NCI-H1436 (cell line): ENCODE measurements around the gene SLC9A9.

Experiments
- DNase-seq: peaks from one replicate; lab custom pipeline; 2025; lab: John Stamatoyannopoulos, UW

SLC9A9 gene

GRCh38 chr3:143843587-143843986 lies 4.7 kb downstream of the SLC9A9 start:
- no peak for DNase-seq

- DNase-seq: no peak
Observed at GRCh38 chr3:143840636-143841035, 7.6 kb downstream of the SLC9A9 start.

GRCh38 chr3:143839980-143840379 lies 8.3 kb downstream of the SLC9A9 start:
- DNase-seq: no peak

- no peak for DNase-seq
Observed at GRCh38 chr3:143837076-143837475, 11.2 kb downstream of the SLC9A9 start.

- DNase-seq: no peak
Observed at GRCh38 chr3:143835312-143835711, 13.0 kb downstream of the SLC9A9 start.

- no peak for DNase-seq
Observed at GRCh38 chr3:143832433-143832832, 15.8 kb downstream of the SLC9A9 start.

- DNase-seq: no peak
Observed at GRCh38 chr3:143831994-143832393, 16.3 kb downstream of the SLC9A9 start.

- DNase-seq: no peak
Observed at GRCh38 chr3:143831208-143831607, 17.1 kb downstream of the SLC9A9 start.

GRCh38 chr3:143830786-143831185 lies 17.5 kb downstream of the SLC9A9 start:
- DNase-seq: no peak

GRCh38 chr3:143830063-143830462 lies 18.2 kb downstream of the SLC9A9 start:
- DNase-seq: no peak

- DNase-seq: no peak
Observed at GRCh38 chr3:143827425-143827824, 20.8 kb downstream of the SLC9A9 start.

- DNase-seq: no peak
Observed at GRCh38 chr3:143826296-143826695, 22.0 kb downstream of the SLC9A9 start.

- DNase-seq: no peak
Observed at GRCh38 chr3:143825513-143825912, 22.8 kb downstream of the SLC9A9 start.

- DNase-seq: no peak
Observed at GRCh38 chr3:143824735-143825385, 23.4 kb downstream of the SLC9A9 start.

- DNase-seq: no peak
Observed at GRCh38 chr3:143822798-143823197, 25.5 kb downstream of the SLC9A9 start.

GRCh38 chr3:143822374-143822773 lies 25.9 kb downstream of the SLC9A9 start:
- no peak for DNase-seq

GRCh38 chr3:143821862-143822261 lies 26.4 kb downstream of the SLC9A9 start:
- no peak for DNase-seq

- DNase-seq: no peak
Observed at GRCh38 chr3:143820466-143821221, 27.6 kb downstream of the SLC9A9 start.

GRCh38 chr3:143819890-143820289 lies 28.4 kb downstream of the SLC9A9 start:
- no peak for DNase-seq

- DNase-seq: no peak
Observed at GRCh38 chr3:143814443-143814889, 33.8 kb downstream of the SLC9A9 start.

GRCh38 chr3:143812481-143812880 lies 35.8 kb downstream of the SLC9A9 start:
- no peak for DNase-seq

GRCh38 chr3:143811602-143812001 lies 36.7 kb downstream of the SLC9A9 start:
- DNase-seq: no peak

- DNase-seq: no peak
Observed at GRCh38 chr3:143810953-143811265, 37.4 kb downstream of the SLC9A9 start.
